Retinal pigment epithelial cell (primary cell): Measurements from ENCODE around the gene LYRM1.

Experiments used
- DNase-seq: peaks from one replicate; pipeline ENCODE4 v3.0.0-alpha.2; 2010; ENCODE audit warnings: low read depth
- H3K4me3 ChIP-seq: 2 replicates; pipeline ENCODE4 v1.5.1; 2011; ENCODE audit warnings: mild to moderate bottlenecking, low read length, control low read depth, moderate library complexity
- TF ChIP-seq, protein P1 (sequence below): conservative IDR thresholded peaks from 2 replicates; pipeline ENCODE4 v1.5.1; 2011; ENCODE audit warnings: low read depth, low read length, control low read depth, inconsistent platforms

The LYRM1 gene

DNA sequence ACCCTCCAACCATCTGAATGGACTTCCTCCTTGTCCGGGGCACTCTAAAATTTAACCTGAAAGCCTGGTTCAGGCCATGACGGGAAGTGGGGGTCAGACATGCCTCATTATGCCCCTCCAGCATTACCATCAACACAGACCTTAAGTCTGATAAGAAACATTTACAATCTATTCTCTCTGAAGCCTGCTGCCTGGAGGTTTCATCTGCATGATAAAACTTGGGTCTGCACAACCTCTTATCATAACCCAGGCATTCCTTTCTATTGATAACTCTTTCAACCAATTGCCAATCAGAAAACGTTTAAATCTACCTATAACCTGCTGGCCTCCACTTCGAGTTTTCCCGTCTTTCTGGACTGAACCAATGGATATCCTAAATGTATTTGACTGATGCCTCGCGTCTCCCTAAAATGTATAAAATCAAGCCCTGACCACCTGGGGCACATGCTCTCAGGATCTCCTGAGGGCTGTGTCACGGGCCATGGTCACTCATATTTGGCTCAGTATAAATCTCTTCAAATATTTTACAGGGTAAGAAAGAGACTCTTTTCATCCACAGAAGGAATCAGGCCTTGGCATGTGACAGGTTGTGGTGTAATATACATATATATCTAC lies 45.6 kb downstream of the LYRM1 start:
- DNase-seq: no peak
- TF ChIP-seq, protein P1, sequence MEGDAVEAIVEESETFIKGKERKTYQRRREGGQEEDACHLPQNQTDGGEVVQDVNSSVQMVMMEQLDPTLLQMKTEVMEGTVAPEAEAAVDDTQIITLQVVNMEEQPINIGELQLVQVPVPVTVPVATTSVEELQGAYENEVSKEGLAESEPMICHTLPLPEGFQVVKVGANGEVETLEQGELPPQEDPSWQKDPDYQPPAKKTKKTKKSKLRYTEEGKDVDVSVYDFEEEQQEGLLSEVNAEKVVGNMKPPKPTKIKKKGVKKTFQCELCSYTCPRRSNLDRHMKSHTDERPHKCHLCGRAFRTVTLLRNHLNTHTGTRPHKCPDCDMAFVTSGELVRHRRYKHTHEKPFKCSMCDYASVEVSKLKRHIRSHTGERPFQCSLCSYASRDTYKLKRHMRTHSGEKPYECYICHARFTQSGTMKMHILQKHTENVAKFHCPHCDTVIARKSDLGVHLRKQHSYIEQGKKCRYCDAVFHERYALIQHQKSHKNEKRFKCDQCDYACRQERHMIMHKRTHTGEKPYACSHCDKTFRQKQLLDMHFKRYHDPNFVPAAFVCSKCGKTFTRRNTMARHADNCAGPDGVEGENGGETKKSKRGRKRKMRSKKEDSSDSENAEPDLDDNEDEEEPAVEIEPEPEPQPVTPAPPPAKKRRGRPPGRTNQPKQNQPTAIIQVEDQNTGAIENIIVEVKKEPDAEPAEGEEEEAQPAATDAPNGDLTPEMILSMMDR: no peak
- H3K4me3 ChIP-seq: no peak overlapping the region

DNA sequence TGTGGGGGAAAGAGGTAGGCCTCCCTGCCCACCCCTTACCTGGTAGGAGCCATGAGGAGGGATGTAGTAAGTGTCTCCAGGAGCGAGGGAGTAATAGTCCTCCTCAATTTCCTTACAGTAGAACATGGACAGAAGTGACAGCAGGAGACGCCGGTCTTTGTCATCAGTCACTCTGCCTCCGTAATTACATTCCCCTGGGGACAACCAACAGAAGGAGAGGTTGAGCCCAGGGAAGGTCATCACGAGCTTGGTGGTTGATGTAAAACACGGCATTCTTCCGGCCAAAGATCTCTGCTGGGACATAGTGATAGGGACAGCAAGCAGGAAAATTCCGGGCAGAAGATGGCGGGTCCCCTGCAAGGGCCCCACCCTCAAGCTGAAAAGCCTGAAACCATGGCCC lies 47.9 kb downstream of the LYRM1 start:
- TF ChIP-seq, protein P1: no peak
- no peak overlapping the region for H3K4me3 ChIP-seq
- no peak for DNase-seq

DNA sequence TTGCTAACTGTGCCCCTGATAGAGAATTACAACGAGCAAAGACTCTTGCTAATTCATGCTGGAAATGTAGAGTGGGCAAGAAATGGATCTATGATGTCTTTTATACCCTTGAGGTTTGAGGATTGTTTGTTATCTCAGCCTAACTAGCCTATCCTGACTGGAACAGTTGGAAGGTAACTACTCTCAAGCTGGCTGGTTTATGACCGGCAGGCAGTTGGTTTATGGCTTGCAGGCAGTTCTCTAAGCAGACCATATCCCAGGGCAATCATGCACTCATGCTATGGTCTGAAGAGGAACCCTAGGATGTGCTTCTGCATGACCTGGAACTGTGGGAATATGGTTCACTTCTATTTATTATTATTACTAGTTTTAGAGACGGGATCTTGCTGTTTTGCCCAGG lies 49.1 kb downstream of the LYRM1 start:
- TF ChIP-seq, protein P1: no peak
- H3K4me3 ChIP-seq: no peak overlapping the region
- no peak for DNase-seq

DNA sequence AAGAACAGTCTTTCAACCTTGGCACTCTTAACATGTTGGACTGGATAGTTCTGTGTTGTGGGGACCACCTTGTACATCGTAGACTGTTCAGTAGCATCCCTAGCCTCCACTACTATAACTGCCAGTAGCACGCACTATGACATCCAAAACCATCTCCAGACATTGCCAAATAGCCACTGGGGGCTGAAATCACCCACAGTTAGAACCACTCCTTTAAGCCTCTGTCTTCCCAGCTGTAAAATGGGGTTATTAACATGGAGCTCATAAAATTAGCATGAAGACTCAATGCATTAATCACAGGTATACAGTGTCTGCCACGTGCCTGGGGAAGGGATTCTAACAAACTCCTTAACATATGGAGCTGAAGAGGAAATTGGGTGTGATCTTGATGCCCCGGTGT lies 49.7 kb downstream of the LYRM1 start:
- H3K4me3 ChIP-seq: no peak overlapping the region
- no peak for DNase-seq
- TF ChIP-seq, protein P1: no peak

- DNase-seq: no peak
- TF ChIP-seq, protein P1: no peak
- H3K4me3 ChIP-seq: no peak overlapping the region
Measured at GRCh38 chr16:20952139-20952920, 51.8 kb downstream of the LYRM1 start.

- H3K4me3 ChIP-seq: no peak overlapping the region
- no peak for DNase-seq
- TF ChIP-seq, protein P1: no peak
Measured at GRCh38 chr16:20954574-20954973, 54.0 kb downstream of the LYRM1 start.

GRCh38 chr16:20956319-20956718 lies 55.7 kb downstream of the LYRM1 start:
- TF ChIP-seq, protein P1: no peak
- DNase-seq: no peak
- H3K4me3 ChIP-seq: no peak overlapping the region
